HPDE6-E6E7 (cell line): ENCODE data around the gene NUDT3.
"Not testable (repeated sequence)": the region's sequence is repeated elsewhere in the genome, so short reads cannot be mapped to it uniquely, and the experiment has no call there.

Experiments used
- DNase-seq: peaks from one replicate; pipeline ENCODE4 v3.0.0; 2011; ENCODE audit warnings: missing footprints; ENCODE audit errors: extremely low spot score

NUDT3 gene

DNA sequence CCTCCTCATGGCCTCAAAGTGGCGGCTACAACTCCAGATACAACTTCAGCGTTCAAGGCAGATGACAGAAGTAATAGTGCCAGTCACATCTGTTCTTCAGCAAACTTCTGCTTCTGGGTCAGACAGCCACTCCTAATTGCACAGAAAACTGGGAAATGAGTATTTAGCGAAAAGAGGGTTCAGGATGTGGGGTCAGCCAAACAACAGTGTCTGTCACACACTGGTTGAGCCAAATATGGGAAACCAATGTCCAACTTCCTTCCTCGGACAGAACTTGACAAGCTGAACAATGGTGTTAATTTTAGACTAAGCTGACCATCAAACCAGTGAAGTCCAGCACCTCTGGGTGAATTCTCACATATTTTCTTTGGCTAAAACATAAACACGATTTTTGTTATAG is 22.1 kb downstream of the NUDT3 start:
- no peak for DNase-seq

DNA sequence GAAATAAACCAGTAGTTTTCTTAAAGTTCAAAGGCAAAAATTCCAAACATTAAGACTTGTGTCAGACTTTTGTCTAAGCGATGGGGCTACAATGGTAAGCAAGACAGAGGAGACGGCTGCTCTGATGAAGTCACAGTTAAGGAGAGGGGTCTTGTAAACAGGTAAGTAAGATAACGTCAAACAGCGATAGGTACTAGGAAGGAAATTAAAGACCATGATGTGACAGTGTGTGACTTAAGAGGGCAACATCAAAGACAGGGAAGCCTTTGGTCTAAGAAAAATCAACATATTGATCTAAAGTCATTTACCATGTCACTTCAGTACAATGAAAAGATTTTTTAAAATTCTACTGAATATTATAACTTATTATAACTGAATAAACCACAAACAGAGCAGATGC is 23.1 kb downstream of the NUDT3 start:
- no peak for DNase-seq

DNA sequence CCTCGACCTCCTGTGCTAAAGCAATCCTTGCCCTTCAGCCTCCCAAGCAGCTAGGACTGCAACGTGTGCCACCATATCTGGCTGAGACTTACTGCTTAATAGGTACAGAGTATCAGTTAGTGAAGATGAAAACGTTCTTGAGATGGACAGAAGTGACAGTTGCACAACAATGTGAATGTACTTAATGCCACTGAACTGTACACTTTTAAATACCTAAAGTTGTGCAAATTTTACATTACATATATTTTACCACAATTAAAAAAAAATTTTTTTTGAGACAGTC is 25.9 kb downstream of the NUDT3 start:
- DNase-seq = no peak

DNA sequence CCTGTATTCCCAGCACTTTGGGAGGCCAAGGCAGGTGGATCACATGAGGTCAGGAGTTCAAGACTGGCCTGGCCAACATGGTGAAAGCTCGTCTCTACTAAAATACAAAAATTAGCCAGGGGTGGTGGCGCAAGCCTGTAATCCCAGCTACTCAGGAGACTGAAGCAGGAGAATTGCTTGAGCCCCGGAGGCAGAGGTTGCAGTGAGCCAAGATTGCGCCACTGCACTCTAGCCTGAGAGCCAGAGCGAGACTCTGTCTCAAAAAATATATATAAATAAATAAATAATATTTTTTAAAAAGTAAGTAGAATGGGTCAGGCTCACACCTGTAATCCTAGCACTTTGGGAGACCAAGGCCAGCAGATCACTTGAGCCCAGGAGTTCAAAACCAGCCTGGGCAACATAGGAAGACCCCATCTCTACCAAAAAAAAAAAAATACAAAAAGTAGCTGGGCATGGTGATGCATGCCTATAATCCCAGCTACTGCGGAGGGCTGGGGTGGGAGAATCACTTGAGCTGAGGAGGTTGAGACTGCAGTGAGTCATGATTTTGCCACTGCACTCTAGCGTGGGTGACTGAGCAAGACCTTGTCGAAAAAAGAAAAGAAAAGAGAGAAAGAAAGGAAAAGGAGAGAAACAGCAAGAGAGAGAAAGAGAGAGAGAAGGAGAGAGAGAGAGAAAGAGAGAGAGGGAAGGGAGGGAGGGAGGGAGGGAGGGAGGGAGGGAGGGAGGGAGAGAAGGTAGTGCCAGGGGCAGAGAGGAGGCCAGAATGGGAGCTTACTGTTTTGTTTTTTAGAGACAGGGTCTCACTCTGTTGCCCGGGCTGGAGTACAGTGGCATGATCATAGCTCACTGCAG is 26.5 kb downstream of the NUDT3 start:
- DNase-seq = not testable (repeated sequence)

DNA sequence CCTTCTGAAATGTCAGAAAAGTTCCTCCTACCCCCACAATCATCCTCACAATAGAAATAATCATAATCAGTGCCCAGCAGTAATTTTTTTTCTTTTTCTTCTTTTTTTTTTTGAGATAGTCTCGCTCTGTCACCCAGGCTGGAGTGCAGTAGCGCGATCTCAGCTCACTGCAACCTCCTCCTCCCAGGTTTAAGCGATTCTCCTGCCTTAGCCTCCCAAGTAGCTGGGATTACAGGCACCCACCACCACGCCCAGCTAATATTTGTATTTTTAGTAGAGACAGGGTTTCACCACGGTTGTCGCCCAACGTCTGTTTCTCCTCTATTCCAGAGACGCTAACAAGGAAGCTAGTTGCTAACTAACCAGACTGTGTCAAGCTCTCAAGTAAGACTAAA is 28.8 kb downstream of the NUDT3 start:
- DNase-seq = not testable (repeated sequence)

DNA sequence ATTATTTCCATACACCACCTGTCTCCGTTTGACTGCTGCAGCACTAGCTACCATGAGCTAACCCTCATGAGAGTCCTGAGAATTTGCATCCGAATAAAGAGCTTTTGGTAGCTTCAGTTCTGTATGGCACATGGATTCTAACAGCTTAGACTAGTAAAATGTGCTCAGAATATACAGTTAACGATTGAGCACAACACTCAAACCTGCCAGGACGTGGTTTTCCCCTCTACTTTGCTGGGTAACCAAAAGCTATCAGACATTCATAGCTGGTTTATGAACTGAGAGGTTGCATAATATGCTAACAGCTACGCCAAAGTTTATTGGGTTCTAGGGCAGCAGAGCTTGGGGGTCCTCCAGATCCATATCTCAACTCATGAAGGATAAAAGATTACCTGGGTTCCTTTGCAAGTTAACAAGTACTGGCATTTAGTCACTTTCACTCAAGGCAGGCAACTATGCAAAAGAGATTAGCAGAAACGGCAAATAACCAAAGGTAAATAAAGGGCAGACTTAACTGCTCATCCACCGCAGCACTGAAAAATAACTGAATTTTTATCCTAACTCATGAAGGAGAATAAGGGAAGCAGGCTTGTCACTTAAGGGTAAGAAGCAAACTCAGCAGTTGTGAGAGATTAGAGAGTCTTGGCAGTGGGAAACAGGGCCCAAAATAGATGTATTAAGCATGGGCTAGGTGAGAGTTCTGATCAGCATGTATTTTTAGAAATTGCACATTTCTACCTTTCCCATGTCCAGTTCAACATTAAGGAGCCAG is 29.4 kb downstream of the NUDT3 start:
- no peak for DNase-seq

DNA sequence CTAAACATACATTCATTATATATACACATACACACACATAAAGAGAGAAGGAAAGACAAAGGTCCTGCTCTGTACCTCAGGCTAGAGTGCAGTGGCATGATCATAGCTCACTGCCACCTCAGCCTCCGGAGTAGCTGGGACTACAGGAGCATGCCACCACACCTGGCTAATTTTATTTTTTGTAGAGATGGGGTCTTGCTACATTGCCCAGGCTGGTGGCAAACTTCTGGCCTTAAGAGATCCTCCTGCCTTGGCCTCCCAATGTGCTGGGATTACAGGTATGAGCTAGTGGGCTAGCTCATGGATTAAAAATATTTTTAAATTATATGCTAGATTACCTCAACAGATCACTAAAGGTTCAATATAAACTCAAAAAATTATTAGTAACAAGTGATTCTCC is 30.3 kb downstream of the NUDT3 start:
- DNase-seq = no peak

DNA sequence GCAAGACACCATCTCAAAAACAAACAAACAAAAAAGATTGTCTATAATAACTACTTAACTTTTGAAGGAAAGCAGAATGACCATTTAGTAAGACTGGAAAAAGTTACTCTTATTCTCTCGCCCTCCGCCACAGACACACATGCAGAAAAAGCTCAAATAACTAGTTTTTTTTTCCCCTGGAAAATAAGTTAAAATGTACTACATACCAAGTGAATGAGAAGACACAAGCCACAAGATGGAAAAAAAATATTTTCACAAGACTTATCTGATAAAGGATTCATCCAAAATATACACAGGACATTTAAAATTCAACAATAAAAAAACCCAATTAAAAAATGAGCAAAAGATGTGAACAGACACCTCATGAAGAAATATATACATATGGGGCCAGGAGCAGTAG is 31.9 kb downstream of the NUDT3 start:
- DNase-seq = no peak

DNA sequence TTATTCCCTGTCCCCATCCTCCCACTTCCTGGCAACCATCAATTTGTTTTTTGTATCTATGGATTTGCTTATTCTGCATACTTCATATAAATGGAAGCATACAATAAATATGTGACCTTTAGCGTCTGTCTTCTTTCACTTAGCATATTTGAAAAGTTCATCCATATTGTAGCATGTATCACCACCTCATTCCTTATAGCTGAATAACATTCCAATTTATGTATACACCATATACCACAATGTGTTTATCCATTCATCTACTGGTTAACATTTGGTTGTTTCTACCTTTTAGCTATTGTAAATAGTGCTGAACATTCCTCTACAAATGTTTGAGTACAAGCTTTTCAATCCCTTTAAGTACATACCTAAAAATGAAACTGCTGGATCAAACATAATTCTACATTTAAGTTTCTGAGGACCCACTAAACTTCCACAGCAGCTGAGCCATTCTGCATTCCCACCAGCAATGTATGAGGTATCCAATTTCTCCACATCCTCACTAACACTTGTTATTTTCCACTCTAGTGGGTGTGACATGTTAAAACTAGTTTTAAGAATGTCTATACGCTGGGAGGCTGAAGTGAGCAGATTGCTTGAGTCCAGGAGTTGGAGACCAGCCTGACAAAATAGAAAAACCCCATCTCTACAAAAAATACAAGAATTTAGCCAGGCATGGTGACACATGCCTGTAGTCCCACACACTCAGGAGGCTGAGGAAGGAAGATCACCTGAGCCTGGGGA is 32.9 kb downstream of the NUDT3 start:
- DNase-seq = no peak

DNA sequence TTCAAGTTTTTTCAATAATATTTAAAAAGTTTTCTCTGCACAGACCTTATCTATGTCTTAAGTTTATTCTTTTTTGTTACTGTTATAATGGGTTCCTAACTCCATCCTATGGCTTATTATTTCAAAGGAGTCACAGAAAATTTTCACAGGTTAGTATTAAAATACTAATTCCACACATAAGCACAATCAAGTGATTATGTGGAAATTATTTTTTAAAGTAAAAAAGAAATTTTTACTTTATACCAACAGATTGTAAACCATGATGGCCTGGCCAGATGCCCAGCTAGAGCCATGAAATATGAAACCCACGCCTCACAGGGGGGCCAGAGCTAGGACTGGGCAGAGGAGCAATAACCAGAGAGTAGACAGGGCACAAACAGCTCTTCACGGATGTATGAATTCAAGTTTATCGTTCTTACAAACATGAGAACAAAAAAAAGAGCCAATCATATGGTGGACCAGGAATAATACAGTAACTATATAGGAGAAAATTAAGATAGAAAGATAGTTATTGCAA is 34.0 kb downstream of the NUDT3 start:
- no peak for DNase-seq

DNA sequence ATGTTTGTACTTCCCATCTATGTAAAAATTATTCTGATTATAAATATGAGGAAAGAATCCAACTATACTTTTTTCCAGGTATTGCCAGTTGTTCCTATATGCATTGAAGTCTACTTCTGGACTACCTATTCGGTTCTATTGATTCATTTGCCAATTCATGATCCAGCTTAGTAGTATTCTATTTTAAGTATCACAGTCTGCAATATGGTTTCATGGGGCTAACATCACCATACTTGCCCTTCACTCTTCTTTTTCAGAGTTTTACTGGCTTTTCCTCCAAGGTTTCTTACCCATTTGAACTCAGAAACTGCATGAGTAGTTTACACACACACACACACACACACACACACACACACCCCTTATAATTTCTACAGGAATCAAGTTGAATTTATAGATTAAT is 34.5 kb downstream of the NUDT3 start:
- no peak for DNase-seq

DNA sequence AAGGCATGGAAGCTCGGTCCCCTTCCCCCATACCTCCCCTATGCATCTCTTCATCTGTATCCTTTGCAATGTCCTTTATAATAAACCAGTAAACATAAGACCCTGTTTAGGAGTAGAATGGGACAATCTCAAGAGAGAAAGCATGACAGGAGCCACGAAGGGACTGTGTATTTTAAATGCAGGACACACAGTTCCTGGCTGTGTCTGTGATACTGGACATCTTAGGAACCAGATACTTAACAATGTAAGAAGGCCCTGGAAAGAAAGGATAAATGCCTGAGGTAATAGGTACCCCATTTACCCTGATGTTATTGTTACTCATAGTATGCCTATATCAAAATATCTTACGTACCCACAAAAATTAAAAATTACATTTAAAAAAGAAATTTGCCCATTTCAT is 36.6 kb downstream of the NUDT3 start:
- DNase-seq = no peak

DNA sequence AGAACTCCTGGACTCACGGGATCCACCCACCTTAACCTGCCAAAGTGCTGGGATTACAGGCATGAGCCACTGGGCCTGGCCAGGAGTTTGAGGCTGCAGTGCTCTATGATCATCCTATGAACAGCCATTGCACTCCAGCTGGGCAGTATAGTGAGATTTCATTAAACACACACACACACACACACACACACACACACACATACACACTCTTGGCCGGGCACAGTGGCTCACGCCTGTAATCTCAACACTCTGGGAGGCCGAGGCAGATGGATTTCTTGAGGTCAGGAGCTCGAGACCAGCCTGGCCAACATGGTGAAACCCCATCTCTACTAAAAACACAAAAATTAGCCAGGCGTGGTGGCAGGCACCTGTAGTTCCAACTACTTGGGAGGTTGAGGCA is 38.2 kb downstream of the NUDT3 start:
- not testable (repeated sequence) for DNase-seq

DNA sequence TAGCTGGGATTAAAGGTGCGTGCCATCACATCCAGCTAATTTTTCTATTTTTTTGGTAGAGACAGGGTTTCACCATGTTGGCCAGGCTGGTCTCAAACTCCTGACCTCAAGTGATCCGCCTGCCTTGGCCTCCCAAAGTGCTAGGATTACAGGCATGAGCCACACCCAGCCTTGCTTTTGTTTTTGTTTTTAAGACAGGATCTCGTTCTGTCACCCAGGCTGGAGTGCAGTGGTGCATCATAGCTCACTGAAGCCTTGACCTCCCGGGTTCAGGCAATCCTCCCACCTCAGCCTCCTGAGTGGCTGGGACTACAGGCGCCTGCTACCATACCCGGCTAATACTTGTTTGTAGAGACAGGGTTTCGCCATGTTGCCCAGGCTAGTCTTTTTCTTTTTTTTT is 38.9 kb downstream of the NUDT3 start:
- DNase-seq = not testable (repeated sequence)

DNA sequence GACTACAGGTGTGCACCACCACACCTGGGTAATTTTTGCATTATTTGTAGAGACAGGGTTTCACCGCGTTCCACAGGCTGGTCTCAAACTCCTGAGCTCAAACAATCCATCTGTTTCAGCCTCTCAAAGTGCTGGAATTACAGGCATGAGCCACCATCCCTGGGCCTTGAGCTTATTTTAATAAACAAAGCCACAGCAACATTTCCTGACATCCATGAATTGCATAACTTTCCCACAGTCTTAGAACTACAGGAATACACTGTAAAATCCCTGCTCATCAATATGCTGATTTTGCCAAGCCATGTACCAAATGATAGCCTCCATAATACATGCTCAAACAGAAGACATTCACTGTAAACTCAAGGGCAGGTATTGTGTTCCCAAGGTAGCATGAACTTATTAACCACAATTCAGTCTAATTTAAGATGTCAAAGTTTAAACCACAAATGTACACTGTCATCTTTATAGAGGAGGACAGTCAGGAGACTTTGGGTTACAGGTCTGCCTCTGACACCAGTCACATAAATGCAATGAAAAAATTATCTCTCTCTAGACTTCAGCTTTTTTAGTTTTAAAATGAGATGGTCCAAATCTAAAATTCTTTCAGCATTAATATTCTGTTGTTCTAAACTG is 40.0 kb downstream of the NUDT3 start:
- DNase-seq = no peak

DNA sequence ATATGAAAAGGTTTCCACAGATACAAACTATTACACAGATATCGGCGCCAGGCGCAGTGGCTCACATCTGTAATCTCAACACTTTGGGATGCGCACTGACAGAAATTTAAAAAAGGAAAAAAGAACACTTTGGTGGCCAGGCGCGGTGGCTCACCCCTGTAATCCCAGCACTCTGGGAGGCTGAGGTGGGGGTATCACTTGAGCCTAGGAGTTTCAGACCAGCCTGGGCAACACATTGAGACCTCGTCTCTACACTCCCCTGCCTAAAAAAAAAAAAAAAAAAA is 41.6 kb downstream of the NUDT3 start:
- DNase-seq = no peak

DNA sequence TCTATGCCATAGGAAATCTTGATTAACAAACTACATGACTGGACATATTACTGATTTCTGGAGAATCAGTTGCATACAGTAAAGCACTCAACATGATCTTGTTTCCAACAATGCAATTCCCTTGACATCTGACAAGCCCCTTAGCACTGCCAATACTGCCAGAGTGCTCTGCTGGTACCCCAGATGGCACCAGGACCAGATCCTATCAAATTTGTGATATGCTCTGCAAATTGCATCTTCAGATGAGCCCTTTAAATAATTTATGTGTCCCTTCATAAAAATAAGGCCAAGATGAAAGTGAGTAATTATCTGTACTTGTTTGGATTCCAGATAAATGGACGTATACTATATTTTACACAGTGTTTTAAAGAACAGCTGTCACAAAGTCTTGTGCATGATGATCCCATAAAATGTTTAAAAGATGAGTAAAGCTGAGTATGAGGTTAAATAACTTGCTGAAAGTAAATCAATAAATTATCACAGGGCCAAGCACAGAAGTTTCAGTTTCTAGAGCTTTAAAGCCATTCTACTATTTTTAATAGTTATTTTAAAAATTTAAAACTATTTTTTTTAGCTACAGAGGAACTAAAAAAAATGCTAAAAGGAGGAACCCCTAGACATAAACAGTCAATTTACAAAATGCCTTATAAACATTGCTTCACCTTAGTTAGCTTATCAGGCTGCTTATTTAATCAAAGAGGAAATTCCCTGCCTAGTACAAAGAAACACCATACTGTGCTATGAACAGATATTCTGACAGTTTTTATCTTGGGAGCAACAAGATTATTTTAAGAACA is 42.1 kb downstream of the NUDT3 start:
- DNase-seq = no peak

DNA sequence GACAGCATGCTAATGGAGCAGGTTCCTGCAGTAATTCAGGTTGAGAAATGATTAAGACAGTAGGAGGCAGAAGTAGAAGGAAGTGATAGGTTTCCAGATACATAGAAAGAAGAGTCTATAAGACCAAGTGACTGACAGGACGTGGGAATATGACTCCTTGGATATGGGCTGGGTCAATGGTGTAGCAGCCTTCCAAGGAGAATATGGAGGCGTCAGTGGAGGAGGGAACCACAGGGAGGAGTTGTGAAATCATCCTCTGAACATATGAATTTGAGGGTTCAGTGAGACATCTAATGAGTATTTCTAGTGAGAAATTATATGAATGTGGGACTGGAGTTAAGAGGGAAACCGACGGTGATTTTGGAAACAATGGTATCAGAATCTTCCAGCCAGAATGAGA is 43.3 kb downstream of the NUDT3 start:
- no peak for DNase-seq

DNA sequence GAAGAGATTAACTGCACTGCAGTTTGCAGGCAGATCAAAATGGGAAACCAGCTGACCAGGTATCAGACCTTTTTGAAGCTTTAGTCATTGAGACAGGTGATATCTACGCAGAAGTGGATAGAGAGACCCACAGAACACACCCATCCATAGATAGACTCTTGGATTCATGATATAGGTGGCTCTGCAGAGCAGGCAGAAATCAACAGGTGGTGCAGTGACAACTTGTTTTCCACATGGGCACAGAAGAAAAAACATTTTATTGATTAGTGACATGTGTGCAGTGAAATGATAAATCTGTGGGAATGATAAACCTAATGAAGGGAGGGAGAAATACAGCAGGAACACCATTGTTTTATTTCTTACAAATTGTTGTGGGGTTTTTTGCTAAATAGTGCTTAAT is 45.2 kb downstream of the NUDT3 start:
- no peak for DNase-seq

DNA sequence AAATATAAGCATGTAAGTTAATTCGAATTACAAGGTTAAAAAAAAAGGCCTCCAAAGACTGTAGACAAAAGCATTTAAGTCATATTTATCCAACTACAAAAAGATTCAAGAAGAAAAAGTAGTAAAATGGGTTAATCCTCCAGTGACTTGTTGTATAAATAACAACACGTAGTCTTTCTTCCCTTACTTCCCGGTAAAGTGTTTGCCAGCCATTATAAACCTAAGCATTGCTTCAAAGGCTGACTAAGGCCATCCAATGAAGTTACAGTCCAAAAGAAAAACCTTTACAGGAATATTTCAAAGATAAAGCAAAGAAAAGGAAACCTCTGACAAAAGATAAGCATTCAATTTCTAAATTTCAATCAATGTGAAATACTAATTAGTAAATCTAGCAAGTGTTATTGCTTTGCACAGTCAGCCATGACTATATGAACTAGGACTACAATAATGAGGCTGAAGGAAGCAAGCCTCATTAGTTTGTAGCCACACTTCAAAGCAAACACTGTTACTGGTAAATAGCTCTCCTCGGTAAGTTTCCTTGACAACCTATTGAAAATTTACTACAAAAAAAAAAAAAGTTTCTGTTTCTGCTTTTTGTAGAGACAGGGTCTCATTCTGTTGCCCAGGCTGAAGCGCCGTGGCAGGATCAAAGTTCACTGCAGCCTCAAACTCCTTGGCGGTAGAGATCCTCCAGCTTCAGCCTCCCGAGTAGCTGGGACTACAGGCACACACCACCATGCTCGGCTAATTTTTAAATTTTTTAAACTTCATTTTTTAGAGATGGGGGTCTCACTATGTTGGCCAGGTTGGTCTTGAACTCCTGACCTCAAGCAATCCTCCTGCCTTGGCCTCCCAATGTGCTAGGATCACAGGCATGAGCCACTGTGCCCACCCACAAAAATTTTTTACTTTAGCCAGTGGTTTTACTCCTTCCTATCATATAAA is 46.0 kb downstream of the NUDT3 start:
- no peak for DNase-seq
